Muscle layer of duodenum (tissue), 2 donors: Measurements from ENCODE around the gene SH3BP5.
A peak's percentile ranks its signal among the peaks of the same experiment; 100 is the strongest.

ENCODE experiments used
- H3K27ac ChIP-seq: one replicate; pipeline ENCODE4 v1.7.0; 2013; ENCODE audit warnings: mild to moderate bottlenecking, low read length
- H3K27me3 ChIP-seq: one replicate; pipeline ENCODE4 v1.7.0; 2013; ENCODE audit warnings: low read depth, mild to moderate bottlenecking, control low read depth, low read length
- H3K36me3 ChIP-seq, 2 donors: one replicate each; pipeline ENCODE4 v1.7.0; 2013; ENCODE audit warnings: low read length in 2 of 2, control low read depth in 1 of 2, mild to moderate bottlenecking in 1 of 2; ENCODE audit not compliant: insufficient read depth in 2 of 2, control insufficient read depth in 1 of 2
- H3K4me1 ChIP-seq, 2 donors: one replicate each; pipeline ENCODE4 v1.7.0; 2013; ENCODE audit warnings: low read length in 2 of 2, mild to moderate bottlenecking in 2 of 2, control low read depth in 1 of 2, moderate library complexity in 1 of 2; ENCODE audit not compliant: insufficient read depth in 2 of 2, control insufficient read depth in 1 of 2
- H3K4me3 ChIP-seq, 2 donors: one replicate each; pipeline ENCODE4 v1.7.0; 2013; ENCODE audit warnings: low read length in 2 of 2, low read depth in 1 of 2, mild to moderate bottlenecking in 1 of 2
- H3K9me3 ChIP-seq, 2 donors: one replicate each; pipeline ENCODE4 v1.7.0; 2013; ENCODE audit warnings: low read length in 2 of 2, control low read depth in 1 of 2, mild to moderate bottlenecking in 1 of 2; ENCODE audit not compliant: control insufficient read depth in 1 of 2
- donor health status: healthy.

Gene SH3BP5

DNA sequence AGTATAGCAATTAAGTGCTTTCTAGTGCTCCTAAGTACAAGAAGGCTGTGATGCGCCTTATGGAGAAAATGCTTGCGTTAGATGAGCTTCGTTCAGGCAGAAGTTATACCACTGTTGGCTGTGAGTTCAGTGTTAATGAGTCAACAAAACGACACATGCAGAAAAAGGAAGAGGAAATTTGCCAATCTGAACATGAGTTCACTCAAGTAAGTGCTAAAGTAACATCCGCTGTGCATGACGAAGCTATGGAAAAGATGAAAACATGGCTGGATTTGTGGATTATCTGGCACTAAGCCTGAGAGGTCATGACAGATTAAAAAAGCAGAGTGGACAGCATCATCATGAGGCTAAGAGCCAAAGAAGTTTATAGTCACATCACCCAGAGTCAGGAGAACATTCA lies 36.9 kb downstream of the SH3BP5 start:
- Histone ChIP-seq H3K27me3 (no peaks in the 10 kb centered on the region), H3K27ac (peak overlapping the region; percentile 71), H3K4me1 (peaks cover 11 to 32% of the 10 kb centered on the region in 2 donors), H3K4me3 (no peak overlapping the region), H3K9me3 (no peaks in the 10 kb centered on the region), H3K36me3 (no peaks in the 10 kb centered on the region)

DNA sequence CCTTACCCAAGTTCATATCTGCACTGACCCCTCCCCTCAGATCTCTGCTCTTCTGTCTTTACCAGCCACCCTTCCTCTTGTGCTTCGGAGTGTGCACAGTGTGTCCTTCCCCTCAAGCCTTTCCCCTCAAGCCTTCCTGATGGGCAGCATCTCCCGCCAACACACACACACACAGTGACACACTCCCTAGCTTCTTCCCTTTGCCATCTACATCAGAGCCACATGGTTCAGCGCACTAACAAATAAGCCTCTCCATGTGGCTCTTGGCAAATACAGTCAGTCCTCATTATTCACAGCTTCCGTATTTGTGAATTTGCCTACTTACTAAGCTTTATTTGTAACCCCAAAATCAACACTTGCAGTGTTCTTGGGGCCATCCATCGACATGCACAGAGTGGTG lies 37.5 kb downstream of the SH3BP5 start:
- Histone ChIP-seq H3K36me3 (no peaks in the 10 kb centered on the region), H3K27me3 (no peaks in the 10 kb centered on the region), H3K4me3 (peak overlapping the region in 1 of 2 donors; percentile 17), H3K4me1 (peaks cover 11 to 29% of the 10 kb centered on the region in 2 donors), H3K27ac (peak overlapping the region; percentile 71), H3K9me3 (no peaks in the 10 kb centered on the region)

DNA sequence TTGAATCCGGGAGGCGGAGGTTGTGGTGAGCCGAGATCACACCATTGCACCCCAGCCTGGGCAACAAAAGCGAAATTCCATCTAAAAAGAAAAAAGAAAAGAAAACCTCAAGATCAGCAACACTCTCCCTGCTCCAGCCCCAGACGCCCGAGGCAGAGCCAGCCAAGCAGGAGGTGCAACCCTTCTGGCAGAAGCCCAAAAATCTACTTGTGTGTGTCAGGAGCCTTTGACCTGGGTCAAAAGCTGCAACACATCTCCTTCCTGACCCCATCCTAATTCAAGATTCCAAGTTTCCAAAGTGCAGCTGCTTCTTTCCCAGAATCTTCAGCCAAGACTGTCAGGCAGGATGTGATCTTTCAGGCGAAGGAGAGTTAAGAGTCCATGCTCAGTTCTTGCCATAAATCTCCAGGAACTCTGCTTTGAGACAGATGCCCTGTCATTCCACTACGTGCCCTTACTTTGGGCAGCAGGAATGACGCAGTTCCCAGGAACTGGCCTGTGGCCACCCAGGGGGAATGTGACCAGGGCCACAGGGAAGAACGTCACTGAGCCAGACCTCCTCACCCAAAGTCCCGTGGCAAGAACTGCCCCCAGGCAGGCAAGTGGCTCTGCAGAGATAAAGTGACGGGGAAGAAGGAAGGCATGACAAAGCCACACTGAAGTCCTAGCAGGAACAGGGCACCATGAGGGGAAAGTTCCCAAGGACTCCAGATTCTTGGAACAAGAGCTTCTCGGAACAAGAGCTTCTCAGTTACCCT lies 39.4 kb downstream of the SH3BP5 start:
- peak overlapping the region; percentile 71 for H3K27ac ChIP-seq
- H3K36me3 ChIP-seq: no peaks in the 10 kb centered on the region
- no peaks in the 10 kb centered on the region for H3K9me3 ChIP-seq
- no peaks in the 10 kb centered on the region for H3K27me3 ChIP-seq
- H3K4me1 ChIP-seq: peaks cover 10 to 34% of the 10 kb centered on the region in 2 donors
- no peak overlapping the region for H3K4me3 ChIP-seq

DNA sequence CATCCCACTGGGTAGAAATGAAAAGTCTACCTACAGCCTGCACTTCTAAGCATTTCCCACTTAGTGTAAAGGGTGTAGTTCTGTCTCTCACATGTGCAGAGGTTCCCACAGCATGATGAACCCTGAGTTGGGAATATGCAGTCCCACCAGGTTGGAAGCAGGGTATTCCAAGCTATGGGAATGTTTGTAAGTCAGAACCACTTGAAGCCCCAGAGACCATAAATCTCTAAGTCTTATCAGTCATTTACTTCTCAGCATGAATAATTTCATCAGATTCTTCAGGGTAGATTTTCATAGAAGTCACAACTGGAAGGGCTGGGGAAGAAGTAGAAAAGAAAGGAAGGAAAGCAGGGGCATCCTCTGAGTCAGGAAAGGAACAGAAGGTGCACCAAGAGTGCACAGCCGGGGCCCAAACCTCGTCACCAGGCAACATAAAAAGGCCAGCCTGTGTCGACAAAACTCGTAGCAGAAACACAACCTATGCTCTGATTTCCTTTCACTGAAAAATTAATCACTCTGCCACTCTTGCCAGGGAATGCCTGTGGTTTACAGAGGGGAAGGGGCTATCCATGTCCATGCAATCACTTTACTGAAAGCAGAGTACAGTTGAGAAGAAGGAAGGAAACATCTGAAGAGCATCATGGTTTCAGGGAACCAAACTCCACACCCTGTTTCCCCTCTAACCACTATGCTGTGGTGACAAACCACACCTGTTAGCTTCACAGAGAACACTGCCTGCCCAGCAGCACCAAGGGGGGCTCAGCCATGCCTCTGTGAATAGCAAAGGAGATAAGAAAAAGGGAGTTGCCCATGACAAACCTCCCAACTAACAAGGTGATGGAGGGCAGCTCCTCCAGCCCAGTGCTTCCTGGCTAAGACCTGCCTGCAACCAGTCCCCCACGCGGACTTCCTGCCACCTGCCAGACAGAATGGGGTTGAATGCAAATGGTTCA lies 40.5 kb downstream of the SH3BP5 start:
- H3K27ac ChIP-seq: peak overlapping the region; percentile 47
- peaks cover 13 to 35% of the 10 kb centered on the region in 2 donors for H3K4me1 ChIP-seq
- H3K4me3 ChIP-seq: no peak overlapping the region
- H3K36me3 ChIP-seq: no peaks in the 10 kb centered on the region
- no peaks in the 10 kb centered on the region for H3K27me3 ChIP-seq
- H3K9me3 ChIP-seq: no peaks in the 10 kb centered on the region

DNA sequence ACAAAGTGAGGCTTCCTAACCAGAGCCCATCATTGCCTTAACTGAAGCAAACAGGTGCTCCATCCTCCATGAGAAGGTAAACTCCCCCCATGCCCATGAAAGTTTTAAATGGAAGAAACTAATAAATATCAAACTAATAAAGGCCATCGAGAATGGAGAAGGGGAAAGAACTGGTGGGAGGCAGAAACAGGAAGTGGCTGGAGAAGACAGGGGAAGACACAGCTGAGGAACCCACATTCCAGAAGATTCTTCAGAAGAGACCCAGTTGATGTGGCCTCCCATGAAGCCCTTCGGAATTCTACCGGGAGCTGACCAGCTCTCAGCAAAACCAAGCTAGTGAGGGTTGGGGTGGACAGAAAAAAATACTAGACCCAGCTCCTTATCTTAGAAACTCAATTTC lies 41.6 kb downstream of the SH3BP5 start:
- Histone ChIP-seq H3K27me3 (no peaks in the 10 kb centered on the region), H3K9me3 (no peaks in the 10 kb centered on the region), H3K4me1 (peaks cover 16 to 39% of the 10 kb centered on the region in 2 donors), H3K27ac (peak overlapping the region; percentile 47), H3K4me3 (no peak overlapping the region), H3K36me3 (no peaks in the 10 kb centered on the region)

DNA sequence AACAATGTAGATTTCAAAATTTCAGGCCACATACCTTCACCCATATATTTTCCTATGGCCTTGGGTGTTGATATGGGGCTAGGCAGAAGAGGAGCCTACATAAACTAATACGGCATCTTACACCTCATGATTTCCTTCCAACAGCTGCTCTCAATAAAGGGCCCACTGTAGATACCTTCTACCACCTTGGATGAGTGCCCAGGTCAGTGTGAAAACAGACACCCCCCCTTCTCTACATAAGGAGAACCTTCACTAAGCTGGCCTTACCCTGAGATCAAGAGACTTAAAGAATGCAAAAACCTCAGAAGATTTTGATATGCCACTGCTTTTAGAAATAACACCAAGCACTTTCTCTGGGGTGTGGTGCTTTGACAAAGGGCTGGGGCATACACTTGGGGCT lies 42.7 kb downstream of the SH3BP5 start:
- no peak overlapping the region for H3K27ac ChIP-seq

DNA sequence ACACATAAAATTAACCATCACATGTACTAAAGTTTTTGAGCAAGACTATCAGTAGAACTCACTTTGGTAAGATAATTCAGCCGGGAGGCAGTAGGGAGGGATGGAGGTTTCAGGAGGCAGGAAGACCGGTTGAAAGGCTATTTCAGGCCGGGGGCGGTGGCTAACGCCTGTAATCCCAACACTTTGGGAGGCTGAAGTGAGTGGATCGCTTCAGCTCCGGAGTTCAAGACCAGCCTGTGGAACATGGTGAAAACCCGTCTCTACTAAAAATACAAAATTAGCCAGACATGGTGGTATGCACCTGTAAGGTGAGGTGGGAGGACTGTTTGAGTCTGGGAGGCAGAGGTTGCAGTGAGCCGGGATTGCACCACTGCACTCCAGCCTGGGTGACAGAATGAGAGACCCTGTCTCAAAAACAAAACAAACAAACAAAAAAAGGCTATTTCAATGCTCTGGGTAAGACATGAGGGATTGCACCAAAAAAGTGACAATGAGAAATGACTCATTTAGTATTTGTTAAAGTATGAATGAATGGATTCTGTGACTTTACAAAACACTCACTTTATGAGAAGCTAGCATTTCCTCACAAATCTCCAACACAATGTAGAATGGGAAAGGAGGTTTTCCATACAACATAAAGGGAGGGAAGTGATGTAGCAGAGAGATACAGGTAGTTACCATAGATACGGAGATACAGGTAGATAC lies 43.9 kb downstream of the SH3BP5 start:
- peak overlapping the region; percentile 60 for H3K27ac ChIP-seq
- no peaks in the 10 kb centered on the region for H3K36me3 ChIP-seq

More for the DNA sequence above, 42.7 kb downstream of the SH3BP5 start:
- H3K9me3 ChIP-seq: no peaks in the 10 kb centered on the region
- no peaks in the 10 kb centered on the region for H3K36me3 ChIP-seq
- peaks cover 16 to 41% of the 10 kb centered on the region in 2 donors for H3K4me1 ChIP-seq
- no peak overlapping the region for H3K4me3 ChIP-seq
- no peaks in the 10 kb centered on the region for H3K27me3 ChIP-seq

DNA sequence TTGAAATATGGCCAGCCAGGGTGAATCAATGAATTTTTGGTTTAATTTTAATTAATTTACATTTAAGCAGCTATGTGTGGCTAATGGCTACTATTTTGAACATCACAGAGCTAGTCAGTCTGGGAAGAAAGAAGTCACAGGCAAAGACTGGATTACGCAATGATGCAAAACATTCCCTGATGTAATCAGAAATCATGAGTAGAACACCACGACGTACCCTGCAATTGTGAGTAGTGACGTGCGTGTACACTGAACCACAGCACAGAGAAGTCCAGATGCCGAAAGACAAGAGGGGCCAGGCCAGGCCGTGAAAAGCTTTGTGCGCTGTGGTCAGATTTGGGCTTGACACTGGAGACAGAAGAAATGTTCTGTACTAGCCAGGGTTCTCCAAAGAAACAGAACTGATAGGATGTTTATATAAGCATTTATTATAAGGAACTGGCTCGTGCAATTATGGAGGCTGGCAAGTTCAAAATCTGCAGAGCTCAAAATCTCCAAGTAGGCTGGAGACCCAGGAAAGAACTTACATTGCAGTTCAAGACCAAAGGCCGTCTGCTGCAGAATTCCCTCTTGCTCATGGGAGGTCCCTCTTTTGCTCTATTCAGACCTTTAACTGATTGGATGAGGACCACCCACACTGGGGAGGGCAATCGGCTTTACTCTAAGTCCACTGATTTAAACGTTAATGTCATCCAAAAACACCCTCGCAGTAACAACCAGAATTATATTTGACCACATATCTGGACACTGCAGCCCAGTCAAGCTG lies 44.6 kb downstream of the SH3BP5 start:
- no peaks in the 10 kb centered on the region for H3K9me3 ChIP-seq

More for the DNA sequence above, 43.9 kb downstream of the SH3BP5 start:
- no peaks in the 10 kb centered on the region for H3K27me3 ChIP-seq
- no peak overlapping the region for H3K4me3 ChIP-seq
- H3K4me1 ChIP-seq: peaks cover 20 to 47% of the 10 kb centered on the region in 2 donors
- no peaks in the 10 kb centered on the region for H3K9me3 ChIP-seq

DNA sequence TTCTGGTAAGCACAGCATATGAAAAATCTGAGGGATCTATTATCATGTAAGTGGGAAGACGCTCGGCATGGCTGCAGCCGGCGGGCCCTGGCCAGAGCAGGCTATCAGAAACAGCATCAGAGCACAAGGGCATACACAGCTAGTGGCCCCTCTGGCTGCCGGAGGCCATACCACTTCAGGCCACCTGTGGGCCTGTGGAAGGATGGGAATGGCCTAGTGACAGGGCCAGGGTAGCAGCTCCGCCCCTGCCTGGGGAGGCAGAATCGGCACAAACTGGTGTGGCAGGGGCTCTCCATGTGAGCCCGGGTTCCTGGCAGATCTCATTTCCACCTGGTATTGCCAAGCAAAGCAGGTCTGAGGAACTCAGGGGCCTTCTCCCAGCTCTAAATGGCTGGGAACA lies 46.4 kb downstream of the SH3BP5 start:
- H3K4me1 ChIP-seq: peaks cover 18 to 25% of the 10 kb centered on the region in 2 donors
- no peak overlapping the region for H3K27ac ChIP-seq
- H3K36me3 ChIP-seq: no peaks in the 10 kb centered on the region
- no peak overlapping the region for H3K4me3 ChIP-seq
- no peaks in the 10 kb centered on the region for H3K9me3 ChIP-seq
- no peaks in the 10 kb centered on the region for H3K27me3 ChIP-seq

More for the DNA sequence above, 44.6 kb downstream of the SH3BP5 start:
- Histone ChIP-seq H3K36me3 (no peaks in the 10 kb centered on the region), H3K27ac (peak overlapping the region; percentile 60), H3K27me3 (no peaks in the 10 kb centered on the region), H3K4me1 (peaks cover 20 to 39% of the 10 kb centered on the region in 2 donors), H3K4me3 (no peak overlapping the region)

DNA sequence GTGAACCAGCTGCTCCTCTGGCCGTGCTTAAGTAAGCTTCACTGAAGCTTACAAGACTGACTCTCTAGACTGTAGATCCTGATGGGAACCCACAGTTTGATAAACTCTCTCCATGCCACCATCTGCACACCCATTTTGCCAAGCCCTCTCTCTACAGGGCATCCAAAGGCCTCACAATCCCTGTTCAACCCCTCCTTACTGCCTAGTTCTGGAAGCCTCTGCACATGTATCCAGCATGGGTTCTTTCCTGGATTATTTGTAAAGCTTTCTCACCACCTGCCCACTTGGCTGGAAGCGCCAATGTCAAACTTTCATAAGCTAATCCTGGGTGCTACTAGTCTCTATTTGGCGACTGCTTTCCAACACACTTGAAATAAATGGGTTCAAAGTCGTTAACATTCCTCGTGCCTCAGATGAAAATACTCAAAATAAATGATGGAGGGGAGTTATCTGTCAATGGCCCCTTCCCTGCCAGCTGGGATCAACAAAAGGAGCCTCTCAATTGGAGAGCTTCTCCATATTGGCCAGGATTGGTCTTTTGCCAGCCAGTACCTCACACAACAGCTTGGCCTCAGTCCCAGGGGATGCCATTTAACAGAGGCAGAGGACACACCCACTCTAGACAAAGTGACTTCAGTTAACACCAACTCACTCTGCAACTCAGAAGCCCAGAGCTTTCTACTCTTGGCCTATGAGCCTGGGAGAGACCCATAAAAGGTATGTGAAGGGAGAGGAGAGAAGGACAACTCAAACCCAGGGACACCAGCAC lies 48.1 kb downstream of the SH3BP5 start:
- H3K9me3 ChIP-seq: no peaks in the 10 kb centered on the region
- H3K4me3 ChIP-seq: no peak overlapping the region
- H3K4me1 ChIP-seq: peaks cover 14 to 23% of the 10 kb centered on the region in 2 donors
- no peaks in the 10 kb centered on the region for H3K36me3 ChIP-seq
- H3K27ac ChIP-seq: no peak overlapping the region
- no peaks in the 10 kb centered on the region for H3K27me3 ChIP-seq
